GM18519 (cell line): ENCODE results near the gene TFAP2E.
"Not testable (repeated sequence)": the region's sequence is repeated elsewhere in the genome, so short reads cannot be mapped to it uniquely, and the experiment has no call there.

Experiments
- ATAC-seq: cut with Tn5 transposase; IDR thresholded peaks from one replicate; pipeline ENCODE4 v1.9.1; 2021; ENCODE audit warnings: mild to moderate bottlenecking, moderate library complexity; ENCODE audit not compliant: unreplicated experiment, low FRiP score

Gene TFAP2E

DNA sequence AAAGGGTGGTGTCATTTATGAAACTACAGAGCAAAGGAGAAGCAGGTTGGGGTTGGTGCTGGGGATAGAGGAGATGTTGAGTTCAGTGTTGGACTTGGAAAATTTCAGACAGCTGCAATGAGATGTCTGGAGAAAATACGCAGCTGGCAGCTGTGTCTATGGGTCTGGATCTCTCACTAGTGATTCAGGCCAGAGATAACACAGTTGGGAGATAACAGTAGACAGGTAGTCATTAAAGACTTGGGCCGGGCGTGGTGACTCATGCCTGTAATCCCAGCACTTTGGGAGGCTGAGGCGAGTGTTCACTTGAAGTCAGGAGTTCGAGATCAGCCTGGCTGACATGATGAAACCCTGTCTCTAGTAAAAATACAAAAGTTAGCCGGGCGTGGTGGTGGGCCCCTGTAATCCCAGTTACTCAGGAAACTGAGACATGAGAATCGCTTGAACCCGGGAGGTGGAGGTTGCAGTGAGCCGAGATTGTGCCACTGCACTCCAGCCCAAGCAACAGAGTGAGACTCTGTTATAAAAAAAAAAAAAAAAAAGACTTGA, 2.5 kb upstream of the TFAP2E start:
- ATAC-seq, result no peak

DNA sequence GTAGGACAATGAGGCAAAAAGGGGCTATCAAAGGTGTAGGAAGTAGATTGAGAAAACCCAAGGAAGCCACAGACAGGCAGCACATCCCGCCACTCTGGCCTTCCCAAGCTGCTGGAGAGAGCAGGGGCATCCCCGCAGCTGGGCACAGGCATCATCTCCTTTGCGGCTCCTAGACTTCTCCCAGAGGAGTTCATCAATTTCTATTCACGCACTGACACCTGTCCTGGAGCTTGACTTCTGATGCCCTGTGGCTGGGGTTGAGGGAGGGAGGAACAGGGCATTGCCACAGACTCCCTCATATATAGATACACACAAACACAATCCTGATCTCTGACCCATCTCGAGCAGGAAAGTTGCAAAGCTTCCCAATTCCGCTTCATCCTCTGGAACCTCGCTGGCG, 1.9 kb upstream of the TFAP2E start:
- ATAC-seq, result no peak

DNA sequence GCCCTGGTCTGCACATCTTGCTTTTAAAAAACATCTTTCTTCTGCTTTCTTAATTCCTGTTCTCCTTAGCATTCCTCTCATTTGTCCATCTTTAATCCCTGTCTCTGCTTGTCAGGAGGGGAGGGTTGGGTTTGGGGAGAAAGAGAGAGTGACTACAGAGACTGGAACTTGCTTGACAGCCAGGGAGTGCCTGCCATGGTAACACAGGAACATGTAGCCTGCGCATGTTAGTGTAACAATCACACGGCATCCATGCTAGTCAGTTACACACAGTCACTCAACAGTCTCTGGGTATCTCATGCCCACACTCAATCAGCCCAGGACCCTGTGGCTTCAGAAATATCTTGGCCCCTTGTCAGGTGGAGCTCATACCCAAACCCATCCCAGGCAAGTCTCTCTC, 818 bp upstream of the TFAP2E start:
- ATAC-seq, result no peak

DNA sequence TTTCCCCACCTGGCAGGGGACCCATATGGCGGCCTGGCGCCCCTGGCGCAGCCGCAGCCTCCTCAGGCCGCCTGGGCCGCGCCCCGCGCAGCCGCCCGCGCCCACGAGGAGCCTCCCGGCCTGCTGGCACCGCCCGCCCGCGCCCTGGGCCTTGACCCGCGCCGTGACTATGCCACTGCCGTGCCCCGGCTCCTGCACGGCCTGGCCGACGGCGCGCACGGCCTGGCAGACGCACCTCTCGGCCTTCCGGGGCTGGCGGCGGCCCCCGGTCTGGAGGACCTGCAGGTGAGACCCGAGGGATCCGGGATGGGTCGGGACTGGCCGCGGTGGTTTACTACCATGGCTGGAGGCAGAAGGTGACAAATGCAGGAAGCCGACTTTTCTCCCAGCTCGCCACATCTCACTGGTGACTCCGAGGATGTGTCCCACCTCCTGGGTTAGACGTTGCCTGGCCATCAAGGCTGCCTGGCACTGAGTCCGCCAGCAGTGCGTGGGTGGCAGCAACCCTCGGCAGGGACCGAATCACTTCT, 1.1 kb downstream of the TFAP2E start:
- ATAC-seq, result no peak

DNA sequence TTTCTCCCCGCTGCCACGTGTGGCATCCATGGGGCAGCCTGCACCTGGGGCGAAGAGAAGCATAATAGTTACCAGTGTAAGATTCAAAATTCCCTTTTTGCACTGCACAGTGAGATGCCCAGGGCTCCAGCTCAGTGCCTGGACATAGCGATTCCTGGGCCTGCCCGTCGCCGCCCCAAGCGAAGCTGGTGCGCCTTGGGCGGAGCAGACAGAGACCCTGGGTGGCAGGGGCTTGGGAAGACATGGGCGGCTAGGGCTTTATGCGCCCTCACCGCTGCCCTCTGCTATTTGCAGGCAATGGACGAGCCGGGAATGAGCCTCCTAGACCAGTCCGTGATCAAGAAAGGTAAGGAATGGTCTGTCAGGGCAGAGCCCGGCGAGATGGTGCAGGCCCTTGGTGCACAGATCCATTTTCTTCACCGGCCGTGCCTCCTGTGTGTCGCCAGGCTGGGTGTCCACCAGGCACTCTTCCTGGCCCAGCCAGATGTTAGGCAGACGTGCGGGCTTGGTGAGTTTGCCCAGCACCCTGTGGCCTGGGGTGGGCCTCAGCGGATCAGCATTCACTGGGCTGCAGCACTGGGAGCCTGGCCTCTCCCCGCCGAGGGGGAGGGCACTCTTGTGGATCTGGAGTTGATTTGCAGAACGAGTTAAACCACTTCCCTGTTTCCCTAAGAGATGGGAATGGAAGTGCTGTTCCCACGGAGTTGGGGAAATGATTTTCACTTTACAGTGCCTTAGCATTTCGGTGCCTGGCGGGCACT, 1.7 kb downstream of the TFAP2E start:
- ATAC-seq, result no peak

DNA sequence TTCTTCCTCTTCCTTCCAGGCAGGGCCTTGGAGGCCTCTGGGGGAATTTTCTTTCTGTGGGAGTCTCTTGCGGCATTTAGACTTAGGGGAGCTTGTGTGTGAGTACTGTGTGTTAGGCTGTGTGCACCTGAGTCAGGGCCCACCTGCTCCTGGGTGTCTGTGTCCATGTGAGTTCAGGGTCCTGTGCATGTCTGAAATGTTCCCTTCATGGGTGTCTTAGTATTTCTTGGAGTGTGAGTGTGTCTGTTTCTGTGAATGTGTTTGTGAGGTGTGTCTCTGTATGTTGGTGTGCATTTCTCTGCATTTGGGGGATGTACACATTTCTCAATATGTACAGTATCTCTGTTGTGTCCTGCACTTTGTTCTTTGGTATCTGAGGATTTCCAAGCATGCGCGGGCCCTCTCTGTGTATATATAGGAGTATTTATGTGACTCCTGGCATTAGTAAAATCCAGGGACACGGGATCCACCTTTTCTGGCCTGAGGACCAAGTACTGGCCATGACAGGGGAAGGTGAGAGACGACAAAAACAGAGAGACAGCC, 2.4 kb downstream of the TFAP2E start:
- no peak for ATAC-seq

DNA sequence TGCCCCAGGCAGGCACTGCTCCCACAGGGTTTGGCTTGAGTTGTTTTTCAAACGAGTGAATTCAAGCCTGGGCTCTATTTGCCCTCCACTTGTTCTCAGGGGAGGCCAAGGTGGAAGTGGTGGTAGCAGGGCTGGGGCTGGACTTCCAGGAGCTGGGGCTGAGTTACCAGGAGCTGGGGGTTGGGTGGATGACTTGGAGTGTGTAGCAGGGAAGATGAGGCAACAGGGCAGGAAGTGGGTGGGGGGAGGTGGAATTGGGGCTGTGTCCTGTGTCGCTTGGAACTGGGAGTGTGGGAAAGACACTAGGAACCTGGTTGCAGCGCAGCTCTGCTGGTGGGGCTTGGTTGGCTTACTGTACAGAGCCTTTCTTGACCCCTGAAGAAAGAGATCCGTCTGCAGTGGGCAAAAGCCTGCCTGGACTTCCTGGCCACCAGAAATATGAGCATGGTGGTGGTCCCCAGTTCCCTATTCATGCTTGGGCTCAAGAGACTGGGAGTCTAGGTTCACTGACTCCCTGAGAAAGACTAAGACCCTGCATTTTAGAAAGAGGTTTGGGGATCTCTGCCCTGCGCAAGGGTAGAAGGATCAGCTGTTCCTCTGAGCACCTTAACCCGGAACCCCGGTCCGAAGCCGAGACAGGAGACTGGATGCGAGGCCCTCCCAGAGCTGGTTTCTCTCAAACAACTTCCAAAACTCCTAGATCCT, 3.1 kb downstream of the TFAP2E start:
- no peak for ATAC-seq

DNA sequence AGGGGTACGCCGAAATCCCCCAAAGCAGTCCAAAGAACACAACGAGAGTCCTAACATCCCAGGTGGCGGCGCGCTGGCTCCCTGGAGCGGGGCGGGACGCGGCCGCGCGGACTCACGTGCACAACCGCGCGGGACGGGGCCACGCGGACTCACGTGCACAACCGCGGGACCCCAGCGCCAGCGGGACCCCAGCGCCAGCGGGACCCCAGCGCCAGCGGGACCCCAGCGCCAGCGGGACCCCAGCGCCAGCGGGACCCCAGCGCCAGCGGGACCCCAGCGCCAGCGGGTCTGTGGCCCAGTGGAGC, 3.6 kb downstream of the TFAP2E start:
- not testable (repeated sequence) for ATAC-seq

DNA sequence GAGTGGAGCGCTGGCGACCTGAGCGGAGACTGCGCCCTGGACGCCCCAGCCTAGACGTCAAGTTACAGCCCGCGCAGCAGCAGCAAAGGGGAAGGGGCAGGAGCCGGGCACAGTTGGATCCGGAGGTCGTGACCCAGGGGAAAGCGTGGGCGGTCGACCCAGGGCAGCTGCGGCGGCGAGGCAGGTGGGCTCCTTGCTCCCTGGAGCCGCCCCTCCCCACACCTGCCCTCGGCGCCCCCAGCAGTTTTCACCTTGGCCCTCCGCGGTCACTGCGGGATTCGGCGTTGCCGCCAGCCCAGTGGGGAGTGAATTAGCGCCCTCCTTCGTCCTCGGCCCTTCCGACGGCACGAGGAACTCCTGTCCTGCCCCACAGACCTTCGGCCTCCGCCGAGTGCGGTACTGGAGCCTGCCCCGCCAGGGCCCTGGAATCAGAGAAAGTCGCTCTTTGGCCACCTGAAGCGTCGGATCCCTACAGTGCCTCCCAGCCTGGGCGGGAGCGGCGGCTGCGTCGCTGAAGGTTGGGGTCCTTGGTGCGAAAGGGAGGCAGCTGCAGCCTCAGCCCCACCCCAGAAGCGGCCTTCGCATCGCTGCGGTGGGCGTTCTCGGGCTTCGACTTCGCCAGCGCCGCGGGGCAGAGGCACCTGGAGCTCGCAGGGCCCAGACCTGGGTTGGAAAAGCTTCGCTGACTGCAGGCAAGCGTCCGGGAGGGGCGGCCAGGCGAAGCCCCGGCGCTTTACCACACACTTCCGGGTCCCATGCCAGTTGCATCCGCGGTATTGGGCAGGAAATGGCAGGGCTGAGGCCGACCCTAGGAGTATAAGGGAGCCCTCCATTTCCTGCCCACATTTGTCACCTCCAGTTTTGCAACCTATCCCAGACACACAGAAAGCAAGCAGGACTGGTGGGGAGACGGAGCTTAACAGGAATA, 4.2 kb downstream of the TFAP2E start:
- ATAC-seq, result no peak

DNA sequence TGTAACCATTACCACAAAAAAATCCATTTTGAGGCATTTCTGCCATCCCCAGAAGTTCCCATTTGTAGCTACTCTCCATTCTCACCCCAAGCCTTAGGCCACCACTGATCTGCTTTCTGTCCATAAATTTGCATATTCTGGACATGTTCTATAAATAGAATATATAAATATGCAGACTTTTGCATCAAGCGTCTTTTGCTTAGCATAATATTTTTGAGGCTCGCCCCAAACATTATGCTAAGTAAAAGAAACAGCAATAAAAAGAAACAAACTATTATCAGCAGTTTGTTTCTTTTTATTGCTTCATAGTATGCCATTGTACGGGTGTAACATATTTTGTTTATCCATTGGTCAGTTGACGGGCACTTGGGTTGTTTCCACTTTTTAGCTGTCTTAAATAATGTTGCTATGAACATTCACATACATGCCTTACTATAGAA, 7.9 kb downstream of the TFAP2E start:
- no peak for ATAC-seq

DNA sequence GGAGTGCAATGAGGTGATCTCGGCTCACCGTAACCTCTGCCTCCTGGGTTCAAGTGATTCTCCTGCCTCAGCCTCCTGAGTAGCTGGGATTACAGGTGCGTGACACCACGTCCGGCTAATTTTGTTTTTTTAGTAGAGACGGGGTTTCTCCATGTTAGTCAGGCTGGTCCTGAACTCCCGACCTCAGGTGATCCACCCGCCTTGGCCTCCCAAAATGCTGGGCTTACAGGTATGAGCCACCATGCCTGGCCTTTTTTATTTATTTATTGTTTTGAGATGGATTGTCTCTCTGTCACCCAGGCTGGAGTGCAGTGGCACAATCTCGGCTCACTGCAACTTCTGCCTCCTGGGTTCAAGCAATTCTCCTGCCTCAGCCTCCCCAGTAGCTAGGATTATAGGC, 8.5 kb downstream of the TFAP2E start:
- ATAC-seq, result not testable (repeated sequence)

DNA sequence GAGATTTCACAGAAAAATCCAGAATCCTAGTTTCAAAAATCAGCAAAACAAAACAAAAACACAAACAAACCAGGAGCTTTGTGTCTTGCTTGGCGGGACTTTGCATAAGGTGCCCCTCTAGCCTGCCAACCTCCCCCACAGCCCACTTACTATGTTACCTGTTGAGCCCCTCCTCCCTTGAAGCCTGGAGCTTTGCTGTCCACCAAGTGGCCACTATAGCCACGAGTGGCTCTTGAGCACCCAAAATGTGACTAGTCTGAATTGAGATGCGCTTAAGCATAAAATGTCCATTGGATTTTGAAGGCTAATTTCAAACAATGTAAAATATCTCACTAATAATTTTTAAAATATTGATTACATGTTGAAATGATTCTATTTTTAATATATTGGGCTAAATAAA, 12.2 kb downstream of the TFAP2E start:
- no peak for ATAC-seq

DNA sequence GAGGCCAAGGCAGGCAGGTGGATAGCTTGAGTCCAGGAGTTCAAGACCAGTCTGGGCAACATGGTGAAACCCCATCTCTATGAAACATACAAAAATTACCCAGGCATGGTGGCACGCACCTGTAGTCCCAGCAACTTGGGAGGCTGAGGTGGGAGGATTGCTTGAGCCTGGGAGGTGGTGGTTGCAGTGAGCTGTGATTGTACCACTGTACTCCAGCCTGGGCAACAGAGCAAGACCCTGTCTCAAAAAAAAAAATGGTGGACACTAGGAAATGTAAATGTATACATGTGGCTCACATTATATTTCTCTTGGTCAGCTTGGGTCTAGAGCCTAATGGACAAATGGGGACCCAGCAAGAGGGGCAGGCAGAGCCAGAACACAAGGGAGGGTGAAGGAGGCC, 12.7 kb downstream of the TFAP2E start:
- not testable (repeated sequence) for ATAC-seq

DNA sequence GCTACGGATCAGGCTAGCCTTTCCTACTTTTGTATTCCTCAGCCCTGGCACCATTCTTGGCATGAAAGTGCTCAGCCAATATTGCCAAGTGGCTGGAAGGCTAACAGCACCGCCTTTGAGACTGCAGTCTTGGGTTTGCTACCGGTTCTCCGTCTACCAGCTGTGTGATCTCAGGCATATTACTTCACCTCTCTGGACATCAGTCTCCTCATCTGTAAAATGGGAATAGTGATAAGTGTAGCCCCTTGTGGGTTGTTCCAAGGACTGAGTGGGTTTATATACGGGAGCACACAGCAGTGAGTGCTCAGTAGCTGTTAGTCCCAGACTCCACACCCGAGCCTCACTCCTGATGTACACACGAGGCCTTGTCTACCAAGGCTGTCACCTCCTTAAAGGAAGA, 13.7 kb downstream of the TFAP2E start:
- no peak for ATAC-seq

DNA sequence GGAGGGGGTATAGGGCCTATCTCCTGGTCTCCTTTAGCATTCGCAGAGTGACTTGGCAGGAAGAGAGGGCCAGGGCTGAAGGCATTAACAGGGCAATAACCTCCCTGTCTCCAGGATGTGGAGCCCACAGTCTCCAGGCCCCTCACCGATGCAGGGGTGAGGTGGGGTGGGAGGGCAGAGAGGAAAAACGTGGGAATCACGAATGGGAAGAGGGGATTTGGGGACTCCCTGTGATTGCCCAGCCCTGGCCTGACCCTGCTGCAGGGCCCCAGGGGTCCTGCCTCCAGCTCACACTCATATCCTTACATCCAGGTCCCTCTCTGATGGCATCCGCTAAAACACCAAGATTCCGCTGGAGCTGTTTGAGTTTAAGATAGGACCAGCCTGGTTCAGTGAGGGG, 14.6 kb downstream of the TFAP2E start:
- ATAC-seq, result no peak

DNA sequence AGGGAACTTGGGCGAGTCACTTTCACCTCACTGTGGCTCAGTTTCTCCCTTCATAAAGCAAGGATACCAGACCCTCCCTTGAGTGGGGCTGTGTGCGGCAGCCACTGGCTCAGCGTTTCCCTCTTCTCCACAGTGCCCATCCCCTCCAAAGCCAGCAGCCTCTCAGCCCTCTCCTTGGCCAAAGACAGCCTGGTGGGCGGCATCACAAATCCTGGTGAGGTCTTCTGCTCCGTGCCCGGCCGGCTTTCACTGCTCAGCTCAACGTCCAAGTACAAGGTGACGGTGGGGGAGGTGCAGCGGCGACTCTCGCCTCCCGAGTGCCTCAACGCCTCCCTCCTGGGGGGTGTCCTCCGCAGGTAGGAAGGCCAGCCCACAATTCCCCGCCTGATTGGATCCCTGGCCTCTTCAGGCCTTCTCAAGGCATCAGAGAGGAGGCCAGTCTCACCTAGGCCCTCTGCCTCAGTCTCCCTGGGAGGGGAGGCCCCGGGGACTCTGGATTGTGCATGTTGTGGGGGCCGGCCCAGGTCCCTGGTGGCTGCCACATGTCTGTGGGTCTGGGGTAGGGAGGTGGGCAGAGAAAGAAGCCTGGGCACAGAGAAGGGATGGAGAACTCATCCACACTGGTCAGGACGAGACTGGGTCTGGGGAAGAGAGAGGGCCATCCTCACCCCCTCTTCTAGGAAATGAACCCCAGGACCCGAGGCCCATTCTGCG, 15.2 kb downstream of the TFAP2E start:
- no peak for ATAC-seq

DNA sequence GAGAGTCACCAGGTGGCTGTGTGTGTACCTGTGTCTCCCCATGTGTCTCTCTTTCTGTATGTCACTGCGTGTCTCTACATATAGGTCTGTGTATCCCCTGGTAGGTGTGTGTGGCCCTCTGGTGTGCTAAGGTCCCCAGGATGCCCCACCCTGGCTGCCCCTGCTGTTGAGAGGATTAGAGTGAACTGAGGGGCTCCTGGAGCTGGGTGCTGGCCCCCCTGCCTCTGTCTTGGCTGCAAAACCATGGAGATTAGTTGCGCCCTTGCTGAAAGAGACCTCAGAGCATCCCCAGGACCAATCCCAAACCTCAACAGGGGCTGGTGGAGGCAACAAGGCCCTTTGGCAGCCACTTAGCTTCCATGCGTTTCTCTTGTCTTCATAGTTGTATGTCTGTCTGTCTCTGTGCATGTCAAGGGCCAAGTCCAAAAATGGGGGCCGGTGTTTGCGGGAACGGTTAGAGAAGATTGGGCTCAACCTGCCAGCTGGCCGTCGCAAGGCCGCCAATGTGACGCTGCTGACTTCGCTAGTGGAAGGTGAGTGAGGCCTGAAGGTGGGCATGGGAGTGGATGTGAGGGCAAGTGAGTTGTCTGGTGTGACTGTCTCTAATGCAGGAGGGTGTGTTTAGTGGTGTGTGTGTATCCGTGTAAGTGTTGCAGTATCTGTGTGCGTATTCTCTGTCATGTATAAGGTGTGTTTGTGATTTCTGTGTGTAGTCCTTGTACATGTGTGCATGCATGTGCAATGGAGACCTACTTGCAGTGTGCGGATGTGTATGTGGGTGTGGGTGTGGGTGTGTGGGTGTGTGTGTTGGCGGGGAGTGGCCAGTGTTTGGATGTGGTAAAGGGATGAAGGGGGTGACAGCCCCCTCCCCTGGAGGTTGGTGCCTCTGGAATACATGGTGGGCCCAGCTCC, 16.7 kb downstream of the TFAP2E start:
- no peak for ATAC-seq

DNA sequence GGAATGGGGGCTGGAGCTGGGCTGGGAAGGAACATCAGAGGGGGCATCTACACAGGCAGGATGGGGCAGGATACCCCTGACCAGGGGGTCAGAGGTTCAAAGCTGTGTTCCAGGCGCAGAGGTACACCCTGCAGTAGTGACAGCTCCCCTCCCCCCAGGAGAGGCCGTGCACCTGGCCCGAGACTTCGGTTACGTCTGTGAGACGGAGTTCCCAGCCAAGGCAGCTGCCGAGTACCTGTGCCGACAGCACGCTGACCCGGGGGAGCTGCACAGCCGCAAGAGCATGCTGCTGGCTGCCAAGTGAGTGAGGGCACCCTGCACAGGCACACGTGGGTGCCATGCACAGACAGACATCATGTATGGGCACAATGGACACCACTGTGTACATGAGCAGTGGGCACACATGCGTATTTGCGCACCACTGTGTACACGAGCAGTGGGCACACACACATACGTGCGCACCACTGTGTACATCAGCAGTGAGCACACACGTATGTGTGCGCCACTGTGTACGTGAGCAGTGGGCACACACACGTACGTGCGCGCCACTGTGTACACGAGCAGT, 17.4 kb downstream of the TFAP2E start:
- no peak for ATAC-seq
